Nephron (organoid): ENCODE data around the gene ADH1C.

Experiments used
- H3K27ac Mint-ChIP-seq, 3 experiments: 2 replicates each; pipeline ENCODE4 v1.8.0; 2020; ENCODE audit warnings: mixed read lengths in 3 of 3, mild to moderate bottlenecking in 2 of 3, moderate library complexity in 1 of 3
- H3K27me3 Mint-ChIP-seq: 2 replicates; pipeline ENCODE4 v1.8.0; 2021; ENCODE audit warnings: low read depth, mild to moderate bottlenecking, moderate library complexity, mixed read lengths
- H3K36me3 Mint-ChIP-seq: 2 replicates; pipeline ENCODE4 v1.8.0; 2020; ENCODE audit warnings: low read depth, mixed read lengths
- H3K4me1 Mint-ChIP-seq: 2 replicates; pipeline ENCODE4 v1.8.0; 2020; ENCODE audit warnings: mixed read lengths
- H3K4me3 Mint-ChIP-seq, 3 experiments: 2 replicates each; pipeline ENCODE4 v1.8.0; 2020; ENCODE audit warnings: mild to moderate bottlenecking in 3 of 3, mixed read lengths in 3 of 3, moderate library complexity in 2 of 3
- H3K9me3 Mint-ChIP-seq: 2 replicates; pipeline ENCODE4 v1.8.0; 2020; ENCODE audit warnings: mixed read lengths
- TF ChIP-seq, protein P1 (sequence below), 3 experiments: fragments of 200-600 bp; sonication (generic); IDR thresholded peaks; one replicate each; pipeline ENCODE4 v1.5.0; 2021; ENCODE audit warnings: antibody characterized with exemption in 3 of 3; ENCODE audit not compliant: unreplicated experiment in 3 of 3

The ADH1C gene

DNA sequence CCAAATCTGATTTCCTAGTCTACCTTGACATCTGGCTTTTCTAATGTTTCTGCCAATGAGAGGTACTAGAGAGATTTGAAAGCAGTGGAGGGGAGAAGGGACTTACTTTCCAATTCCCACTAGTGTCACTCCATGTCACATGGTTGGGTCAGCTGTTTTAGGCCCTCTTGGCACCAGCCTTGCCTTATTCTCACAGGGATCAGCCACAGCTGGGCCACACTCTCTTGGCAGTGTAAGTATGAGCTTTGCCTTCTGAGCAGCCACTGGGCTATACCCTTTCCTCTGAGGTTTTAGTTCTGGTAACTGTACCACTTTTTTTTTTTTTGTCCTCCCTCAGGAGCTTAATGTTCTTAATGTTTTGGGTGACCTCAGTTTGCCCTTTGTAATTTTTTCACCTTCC is 10.2 kb upstream of the ADH1C start:
- no peak overlapping the region for H3K4me3 Mint-ChIP-seq
- peaks cover 15% of the 10 kb centered on the region for H3K4me1 Mint-ChIP-seq
- H3K36me3 Mint-ChIP-seq, result no peaks in the 10 kb centered on the region
- TF ChIP-seq, protein P1, sequence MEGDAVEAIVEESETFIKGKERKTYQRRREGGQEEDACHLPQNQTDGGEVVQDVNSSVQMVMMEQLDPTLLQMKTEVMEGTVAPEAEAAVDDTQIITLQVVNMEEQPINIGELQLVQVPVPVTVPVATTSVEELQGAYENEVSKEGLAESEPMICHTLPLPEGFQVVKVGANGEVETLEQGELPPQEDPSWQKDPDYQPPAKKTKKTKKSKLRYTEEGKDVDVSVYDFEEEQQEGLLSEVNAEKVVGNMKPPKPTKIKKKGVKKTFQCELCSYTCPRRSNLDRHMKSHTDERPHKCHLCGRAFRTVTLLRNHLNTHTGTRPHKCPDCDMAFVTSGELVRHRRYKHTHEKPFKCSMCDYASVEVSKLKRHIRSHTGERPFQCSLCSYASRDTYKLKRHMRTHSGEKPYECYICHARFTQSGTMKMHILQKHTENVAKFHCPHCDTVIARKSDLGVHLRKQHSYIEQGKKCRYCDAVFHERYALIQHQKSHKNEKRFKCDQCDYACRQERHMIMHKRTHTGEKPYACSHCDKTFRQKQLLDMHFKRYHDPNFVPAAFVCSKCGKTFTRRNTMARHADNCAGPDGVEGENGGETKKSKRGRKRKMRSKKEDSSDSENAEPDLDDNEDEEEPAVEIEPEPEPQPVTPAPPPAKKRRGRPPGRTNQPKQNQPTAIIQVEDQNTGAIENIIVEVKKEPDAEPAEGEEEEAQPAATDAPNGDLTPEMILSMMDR (IDR thresholded peaks at IDR 0.05; ENCODE audit: unreplicated experiment in 3 of 3), result no peak
- no peaks in the 10 kb centered on the region for H3K27me3 Mint-ChIP-seq
- H3K9me3 Mint-ChIP-seq, result peaks cover 9% of the 10 kb centered on the region
- peak overlapping the region in 2 of 3 experiments; percentile 70 to 86 for H3K27ac Mint-ChIP-seq

DNA sequence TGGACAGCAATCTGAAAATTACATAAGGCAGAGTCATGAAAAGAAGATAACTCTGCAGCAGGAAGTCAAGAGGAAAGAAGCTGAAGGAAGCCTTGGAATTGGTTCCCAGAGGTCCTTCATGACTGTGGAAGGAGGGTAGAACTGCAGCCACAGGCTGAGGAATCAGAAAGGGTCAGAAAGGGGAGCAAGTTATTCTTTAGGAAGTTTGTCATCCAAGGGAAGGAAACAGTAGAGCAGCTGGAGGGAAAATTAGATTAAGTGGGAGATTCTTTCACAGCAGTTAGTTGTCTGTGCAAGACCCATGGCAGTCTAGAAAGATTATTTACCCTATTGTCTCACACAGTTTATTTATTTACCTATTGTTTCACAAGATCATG is 9.3 kb upstream of the ADH1C start:
- H3K27me3 Mint-ChIP-seq, result no peaks in the 10 kb centered on the region
- peaks cover 11% of the 10 kb centered on the region for H3K4me1 Mint-ChIP-seq
- H3K9me3 Mint-ChIP-seq, result peaks cover 9% of the 10 kb centered on the region
- no peaks in the 10 kb centered on the region for H3K36me3 Mint-ChIP-seq
- H3K27ac Mint-ChIP-seq, result peak overlapping the region; percentile 70 to 86 (median 81)
- no peak overlapping the region for H3K4me3 Mint-ChIP-seq
- TF ChIP-seq, protein P1 (IDR thresholded peaks at IDR 0.05; ENCODE audit: unreplicated experiment in 3 of 3), result no peak

DNA sequence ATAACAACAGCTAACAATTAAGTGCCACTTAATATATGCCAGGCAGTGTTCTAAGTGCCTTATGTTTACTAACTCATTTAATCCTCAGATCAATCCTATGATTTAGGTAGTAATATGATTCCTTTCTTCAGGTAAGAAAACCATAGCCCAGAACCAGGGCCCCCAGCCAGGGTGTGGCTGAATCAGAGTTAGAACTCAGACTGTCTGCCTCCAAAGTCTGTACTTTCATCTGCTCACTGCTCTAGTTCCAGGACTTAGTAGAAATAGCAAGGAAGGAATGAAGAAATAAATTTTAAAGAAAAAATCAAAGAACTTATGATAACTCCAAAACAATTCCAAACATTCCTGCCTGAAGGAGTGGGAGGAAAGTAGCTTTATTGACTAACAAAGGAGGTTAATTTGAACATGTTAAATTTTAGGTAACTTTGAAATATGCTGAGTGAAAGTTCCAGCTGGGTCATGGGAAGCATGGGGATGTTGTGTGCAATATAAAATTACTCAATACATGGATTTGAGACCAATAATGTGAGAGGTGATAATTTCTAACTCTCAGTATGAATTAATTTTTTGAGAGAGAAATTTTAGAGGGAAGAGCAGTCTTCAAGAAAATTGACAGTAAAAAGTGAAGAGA is 8.8 kb upstream of the ADH1C start:
- H3K27me3 Mint-ChIP-seq, result no peaks in the 10 kb centered on the region
- H3K36me3 Mint-ChIP-seq, result no peaks in the 10 kb centered on the region
- H3K4me1 Mint-ChIP-seq, result peaks cover 11% of the 10 kb centered on the region
- peak overlapping the region; percentile 70 to 86 (median 81) for H3K27ac Mint-ChIP-seq
- H3K4me3 Mint-ChIP-seq, result no peak overlapping the region
- TF ChIP-seq, protein P1 (IDR thresholded peaks at IDR 0.05; ENCODE audit: unreplicated experiment in 3 of 3), result no peak
- peaks cover 10% of the 10 kb centered on the region for H3K9me3 Mint-ChIP-seq

DNA sequence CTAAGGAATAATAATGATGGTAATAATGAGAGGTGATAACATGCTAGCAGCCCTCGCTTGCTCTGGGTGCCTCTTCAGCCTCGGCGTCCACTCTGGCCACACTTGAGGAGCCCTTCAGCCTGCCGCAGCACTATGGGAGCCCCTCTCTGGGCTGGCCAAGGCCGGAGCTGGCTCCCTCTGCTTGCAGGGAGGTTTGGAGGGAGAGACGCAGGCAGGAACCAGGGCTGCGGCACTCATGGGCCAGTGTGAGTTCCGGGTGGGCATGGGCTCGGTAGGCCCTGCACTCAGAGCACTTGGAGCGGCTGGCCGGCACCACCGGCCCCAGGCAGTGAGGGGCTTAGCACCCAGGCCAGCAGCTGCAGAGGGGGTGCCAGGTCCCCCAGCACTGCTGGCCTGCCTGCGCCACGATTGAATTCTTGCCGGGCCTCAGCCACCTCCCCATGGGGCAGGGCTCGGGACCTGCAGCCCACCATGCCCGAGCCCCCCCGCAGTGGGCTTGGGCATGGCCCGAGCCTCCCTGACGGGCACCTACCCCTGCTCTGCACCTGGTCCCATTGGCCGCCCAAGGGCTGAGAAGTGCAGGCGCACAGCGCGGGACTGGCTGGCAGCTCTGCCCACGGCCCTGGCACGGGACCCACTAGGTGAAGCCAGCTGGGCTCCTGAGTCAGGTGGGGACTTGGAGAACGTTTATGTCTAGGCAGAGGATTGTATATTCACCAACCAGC is 7.1 kb upstream of the ADH1C start:
- TF ChIP-seq, protein P1 (IDR thresholded peaks at IDR 0.05; ENCODE audit: unreplicated experiment in 3 of 3), result no peak
- Mint-ChIP-seq H3K27ac (no peak overlapping the region), H3K4me1 (peaks cover 11% of the 10 kb centered on the region), H3K36me3 (no peaks in the 10 kb centered on the region), H3K9me3 (peaks cover 13% of the 10 kb centered on the region), H3K4me3 (no peak overlapping the region), H3K27me3 (no peaks in the 10 kb centered on the region)

DNA sequence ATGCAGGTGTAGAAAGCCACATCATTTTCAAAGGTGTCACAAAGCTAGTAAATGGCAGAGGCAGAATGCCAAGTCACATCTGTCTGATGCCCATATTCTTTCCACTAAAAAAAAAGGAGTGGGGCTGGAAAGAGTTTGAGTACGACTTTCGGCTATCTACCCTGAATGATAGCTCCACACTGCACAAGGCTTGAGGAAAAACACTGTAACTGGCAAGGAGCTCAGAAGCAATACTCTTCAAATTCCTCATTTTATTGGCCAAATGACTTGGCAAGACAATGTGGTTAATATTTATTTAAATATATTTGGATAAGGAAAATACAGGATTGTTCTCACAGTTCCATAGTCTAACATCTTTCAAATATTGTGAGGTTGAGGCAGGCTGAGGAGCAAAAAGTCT is 5.4 kb upstream of the ADH1C start:
- peaks cover 20% of the 10 kb centered on the region for H3K9me3 Mint-ChIP-seq
- no peaks in the 10 kb centered on the region for H3K27me3 Mint-ChIP-seq

More for the DNA sequence above, 5.4 kb upstream of the ADH1C start:
- TF ChIP-seq, protein P1 (IDR thresholded peaks at IDR 0.05; ENCODE audit: unreplicated experiment in 3 of 3), result no peak
- Mint-ChIP-seq H3K4me3 (no peak overlapping the region), H3K4me1 (peaks cover 13% of the 10 kb centered on the region), H3K27ac (no peak overlapping the region), H3K36me3 (no peaks in the 10 kb centered on the region)
